Activated gamma-delta T cell treated with Interleukin-2 at 50 U/mL for 16 hours (primary cell): ENCODE data around the gene PIWIL1.

Experiments
- DNase-seq: peaks from one replicate; pipeline ENCODE4 v3.0.0-alpha.2; 2020

Gene PIWIL1

DNA sequence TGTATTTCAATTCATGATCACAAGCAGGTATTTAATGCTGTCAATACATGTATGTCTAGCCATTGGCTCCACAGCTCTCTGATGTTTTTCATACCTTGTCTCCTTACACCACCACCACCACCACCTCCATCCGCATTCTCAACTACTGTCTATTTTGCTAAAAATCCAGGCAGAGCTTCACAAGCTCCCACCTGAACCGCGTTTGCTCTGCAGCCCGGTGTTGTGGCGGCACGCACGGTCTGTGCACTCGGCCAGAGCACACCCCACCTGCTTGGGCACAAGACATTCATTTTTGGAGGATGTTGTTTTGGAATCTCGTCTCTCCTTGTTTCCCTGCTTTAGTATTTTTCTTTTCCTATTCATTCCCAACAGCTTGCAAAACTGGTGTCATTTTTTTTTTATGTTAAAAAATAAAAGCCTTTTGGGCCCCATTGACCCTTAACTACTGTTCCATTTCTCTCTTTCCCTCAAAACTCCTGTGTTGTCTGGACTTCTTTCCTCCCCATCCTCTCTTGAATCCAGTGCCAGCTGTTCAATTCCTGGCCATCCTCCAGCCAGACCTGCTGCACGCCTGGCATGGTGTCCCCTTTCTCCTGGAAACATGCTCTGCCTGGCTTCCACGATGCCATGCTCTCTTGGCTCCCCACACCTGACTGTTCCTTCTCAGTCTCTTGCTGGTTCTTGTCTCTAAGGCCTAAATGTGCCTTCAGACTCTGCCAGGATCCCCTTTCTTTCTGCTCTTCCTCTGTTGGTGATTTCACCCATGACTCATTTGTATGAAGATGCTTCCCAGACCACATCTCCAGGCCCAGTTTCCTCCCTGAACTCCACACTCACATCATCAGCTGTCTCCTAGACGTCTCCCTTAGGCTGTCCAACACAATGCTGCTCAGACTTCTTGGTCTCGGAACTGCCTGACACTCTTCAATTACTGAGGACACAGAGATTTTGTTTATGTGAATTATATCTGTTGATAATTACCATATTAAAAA is 37.9 kb downstream of the PIWIL1 start:
- DNase-seq = no peak

DNA sequence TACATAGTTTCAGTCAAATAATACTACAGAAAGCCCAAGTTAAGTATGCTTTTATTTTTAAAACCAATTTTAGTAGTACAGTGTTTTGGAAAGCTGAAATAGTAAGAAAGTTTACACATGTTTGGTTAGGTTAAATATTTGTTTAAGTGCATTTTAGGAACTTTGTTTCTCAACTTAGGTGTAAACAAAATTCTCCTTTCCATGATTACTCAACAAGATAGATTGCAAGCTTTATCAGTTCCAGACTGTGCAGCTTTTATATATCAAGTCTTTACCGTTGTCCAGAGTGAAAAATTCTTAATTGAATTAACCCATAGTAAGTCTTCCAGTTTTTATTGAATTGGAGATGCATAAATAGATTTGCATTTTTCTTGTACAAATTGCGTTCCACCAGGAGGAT is 45.1 kb downstream of the PIWIL1 start:
- no peak for DNase-seq

DNA sequence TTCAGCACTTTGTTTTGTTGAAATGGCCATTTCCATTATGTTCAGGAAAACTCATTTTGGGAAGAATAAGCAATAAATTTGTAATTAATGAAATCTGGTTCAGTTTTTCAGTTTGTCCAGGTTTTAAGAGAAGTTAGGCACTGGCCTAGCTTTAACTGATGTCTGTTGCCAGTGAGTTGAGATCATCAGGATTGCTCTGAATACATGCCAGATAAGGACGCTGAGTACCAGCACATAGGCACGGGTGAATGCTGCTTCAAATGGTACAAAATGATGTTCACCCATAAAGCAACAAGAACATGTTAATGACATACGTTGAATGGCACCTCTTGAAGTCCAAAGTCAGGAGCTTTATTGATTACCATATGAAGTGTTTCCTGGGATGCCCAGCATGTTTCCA is 46.5 kb downstream of the PIWIL1 start:
- DNase-seq = no peak

DNA sequence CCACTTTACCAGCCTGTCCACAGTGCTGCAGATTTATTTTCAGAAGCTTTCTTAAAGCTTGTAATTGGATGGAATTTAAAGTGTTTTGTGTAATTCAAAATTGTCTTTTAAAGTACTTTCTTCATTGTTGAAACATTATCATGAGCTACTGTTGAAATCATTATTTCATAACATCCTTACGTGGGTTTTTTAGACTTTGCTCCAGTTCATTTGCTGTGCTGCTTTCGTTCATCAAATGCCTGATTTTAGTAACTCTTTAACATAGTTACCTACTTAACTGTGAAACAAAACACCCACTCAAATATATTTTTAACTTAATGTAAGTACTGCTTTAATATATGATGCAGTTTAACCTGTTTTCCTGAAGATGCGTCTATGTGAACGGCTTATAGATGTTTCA is 47.5 kb downstream of the PIWIL1 start:
- DNase-seq = no peak

DNA sequence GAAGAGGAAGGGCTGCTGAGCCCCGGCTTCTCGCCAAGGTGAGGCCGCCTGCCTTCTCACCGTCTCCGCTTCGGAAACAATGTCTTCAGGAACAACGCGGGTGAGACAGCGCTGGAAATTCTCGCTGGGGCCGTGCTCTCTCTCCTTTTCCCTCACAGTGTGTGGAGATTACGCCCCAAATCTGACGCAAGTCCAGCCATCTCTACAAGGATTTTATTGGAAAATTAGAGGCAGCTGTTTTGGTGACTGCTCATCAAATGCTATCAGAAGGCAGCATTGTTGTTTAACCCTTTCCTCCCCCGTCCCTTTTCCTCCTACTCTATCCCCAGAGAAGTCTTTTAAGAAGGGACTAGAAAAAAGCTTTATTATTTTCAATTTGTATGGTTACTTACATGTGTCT is 53.5 kb downstream of the PIWIL1 start:
- DNase-seq = no peak

DNA sequence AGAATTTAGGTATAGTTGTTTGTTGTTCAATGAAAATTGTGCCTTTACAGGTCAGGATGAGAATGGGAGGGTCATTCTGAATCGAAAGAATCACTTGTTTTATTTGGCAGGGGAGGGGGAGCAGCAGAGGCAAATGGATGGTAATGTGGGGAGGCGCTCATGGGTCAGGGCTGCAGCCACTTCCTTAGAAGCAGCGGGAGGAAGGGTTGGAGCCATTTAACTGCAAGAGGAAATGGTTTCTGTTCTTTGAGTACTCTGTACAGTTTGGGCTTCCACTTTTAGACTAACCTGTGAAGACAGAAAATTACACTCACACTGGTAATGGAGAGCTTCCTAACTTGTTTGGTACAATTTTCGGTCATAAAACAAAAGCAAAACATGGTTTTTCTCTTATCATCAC is 57.2 kb downstream of the PIWIL1 start:
- no peak for DNase-seq

DNA sequence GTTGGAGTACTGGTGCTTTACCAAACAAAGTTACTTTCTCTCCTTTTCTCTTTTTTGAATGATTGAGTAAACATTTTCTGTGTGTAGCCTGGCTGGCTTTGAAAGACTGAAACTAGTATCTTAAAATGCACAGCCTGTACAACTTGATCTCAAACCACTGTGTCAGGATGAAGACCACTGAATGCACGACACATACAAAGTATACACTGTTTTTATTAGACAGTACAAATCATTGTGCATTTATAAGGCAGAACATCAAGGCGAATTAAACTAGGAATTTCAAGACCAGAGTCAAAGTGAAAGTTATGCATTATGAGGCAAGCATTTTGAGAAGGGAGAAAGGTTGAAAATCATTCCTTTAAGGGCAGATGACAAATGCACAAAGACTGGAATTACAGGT is 59.0 kb downstream of the PIWIL1 start:
- DNase-seq = no peak

DNA sequence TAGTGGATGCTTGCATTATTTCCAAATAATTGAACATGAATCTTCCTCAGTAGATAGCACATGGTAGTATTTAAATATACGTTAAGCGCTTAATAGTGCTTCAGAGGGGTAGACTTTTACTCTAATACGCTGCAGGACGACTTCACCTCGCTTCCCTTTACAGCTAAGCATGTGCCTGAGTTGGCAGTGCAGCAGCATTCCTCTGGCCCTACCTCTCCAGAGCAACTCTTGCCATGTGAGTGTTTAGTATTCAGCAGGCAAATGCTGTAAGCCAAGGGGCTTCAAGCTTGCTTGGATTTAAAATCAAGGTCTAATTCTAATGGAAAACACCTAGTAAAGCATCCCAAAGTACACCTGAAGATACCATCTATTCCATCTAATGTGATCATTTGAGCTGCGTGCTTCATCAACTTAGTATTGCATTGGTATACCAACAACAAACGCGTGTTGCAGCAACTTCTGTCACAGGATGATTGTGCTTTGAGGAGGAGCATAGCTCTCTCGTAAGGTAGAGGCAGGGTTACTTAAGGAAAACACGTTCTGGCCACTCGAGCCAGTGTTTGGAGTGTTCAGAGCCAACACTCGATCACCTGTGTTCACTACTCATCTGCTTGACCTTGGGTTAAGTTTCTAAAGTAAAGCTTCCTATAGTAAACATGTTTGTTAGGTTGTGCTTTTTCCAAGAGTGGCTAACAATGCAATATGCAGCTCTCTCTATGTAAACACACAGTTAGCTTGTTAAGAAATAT is 60.6 kb downstream of the PIWIL1 start:
- DNase-seq = no peak

DNA sequence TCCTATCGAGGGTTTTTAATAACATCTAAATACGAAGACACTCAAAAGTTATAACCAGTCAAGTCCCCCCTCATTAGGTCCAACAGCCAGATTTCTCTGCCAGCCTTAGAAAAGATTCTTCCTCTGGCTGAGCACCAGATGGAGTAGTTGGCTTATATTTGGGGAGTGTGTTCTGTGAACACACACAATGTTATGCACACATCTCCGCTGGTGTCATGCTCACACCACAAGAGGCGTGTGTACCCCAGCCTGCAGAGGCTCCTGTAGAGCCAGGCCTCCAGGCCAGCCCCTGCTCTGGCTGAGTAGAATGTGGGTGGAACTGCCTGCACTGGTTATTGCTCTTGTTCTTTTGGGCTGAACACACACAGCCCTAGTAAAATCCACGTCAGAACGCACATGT is 64.0 kb downstream of the PIWIL1 start:
- no peak for DNase-seq

DNA sequence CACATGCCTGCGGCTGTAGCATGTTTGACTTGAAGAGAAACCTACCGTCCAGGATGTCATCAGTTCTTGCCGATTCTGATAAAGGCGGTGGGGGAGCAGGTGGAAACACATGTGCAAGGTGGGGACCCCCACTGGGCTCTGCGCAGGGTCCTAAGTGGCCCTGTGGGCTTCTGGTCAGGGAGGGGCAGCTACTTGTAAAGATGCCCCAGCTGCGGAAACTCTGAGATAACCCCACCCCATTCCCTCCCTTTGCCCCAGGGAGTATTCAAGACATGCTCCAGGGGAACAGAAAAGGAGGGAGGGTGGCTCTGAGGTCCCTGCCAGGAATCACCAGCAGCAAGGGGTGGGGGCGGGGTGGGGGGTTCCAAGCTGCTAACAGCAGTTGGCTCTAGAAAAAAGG is 67.6 kb downstream of the PIWIL1 start:
- DNase-seq = no peak

DNA sequence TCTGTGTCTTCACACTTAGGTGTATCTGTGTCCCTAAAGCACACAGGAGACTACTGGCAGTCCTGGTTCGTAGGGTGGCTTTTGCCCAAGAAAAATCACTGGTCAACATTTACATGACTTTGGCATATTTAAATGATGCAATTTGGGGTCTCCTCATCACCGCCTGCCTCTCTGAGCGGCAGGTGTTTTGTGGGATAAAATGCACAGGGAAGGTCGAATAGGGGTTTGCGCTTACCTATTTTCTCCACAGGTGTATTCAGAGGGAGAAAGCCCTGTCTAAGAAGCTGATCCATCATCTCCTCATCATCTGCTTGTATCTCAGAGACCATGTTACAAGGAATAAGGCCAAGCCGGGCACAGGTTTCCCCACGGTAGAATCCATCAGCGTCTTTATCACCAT is 74.7 kb downstream of the PIWIL1 start:
- no peak for DNase-seq

DNA sequence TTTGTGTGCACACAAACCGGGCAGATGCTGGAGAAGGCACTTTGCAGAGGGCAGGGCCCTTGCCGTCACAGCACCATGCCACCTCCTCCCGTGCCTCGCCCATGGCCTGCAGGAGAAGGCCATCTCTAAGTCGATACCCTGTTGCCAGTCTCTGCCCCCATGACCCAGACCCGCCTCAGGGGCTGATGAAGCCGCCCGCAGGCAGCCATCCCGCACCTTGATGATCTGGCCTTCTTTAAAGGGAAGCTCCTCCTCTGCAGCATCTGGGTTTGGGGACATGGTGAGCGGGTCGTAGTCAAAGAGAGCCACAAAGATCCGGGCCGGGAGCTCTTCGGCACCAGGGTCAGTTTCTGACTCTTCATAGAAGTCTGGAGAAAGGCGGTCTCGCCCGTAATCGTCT is 76.2 kb downstream of the PIWIL1 start:
- DNase-seq = no peak

DNA sequence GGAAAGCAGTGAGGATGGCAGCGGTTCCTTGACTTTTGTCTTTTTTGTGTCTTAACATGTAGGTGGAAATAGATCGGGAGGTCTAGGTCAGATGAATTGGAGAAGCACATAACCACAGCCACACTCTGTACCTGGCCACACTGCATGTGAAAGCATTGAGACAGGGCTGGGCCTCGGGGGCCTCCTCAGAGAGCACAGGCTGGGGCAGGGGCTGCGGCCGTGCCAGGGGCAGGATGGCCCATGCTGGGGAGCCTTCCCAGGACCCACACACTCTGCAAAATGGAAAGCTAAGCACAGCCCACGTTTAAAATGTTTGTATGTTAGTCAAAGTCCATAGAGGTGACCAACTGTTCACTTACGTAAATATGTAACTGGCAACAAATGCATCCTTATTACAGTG is 76.7 kb downstream of the PIWIL1 start:
- DNase-seq = no peak

DNA sequence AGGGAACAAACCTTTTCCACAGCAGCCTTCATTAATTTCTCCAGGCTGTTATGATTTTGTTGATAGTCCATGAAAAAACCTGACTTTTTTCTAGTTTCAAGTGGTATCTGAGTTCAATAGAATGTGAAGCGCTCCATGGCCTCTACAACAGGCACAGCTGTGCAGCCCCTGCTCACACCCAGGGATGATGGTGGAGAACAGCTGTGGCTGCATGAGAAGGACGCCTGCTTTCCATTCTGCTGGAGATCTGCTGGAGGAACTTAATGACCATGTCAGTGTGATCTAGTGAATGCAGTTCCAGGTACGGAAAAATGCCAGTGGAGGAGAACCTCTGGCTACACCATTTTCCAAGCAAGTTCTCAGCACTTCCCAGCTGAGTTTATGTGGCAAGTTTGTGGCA is 80.6 kb downstream of the PIWIL1 start:
- no peak for DNase-seq

DNA sequence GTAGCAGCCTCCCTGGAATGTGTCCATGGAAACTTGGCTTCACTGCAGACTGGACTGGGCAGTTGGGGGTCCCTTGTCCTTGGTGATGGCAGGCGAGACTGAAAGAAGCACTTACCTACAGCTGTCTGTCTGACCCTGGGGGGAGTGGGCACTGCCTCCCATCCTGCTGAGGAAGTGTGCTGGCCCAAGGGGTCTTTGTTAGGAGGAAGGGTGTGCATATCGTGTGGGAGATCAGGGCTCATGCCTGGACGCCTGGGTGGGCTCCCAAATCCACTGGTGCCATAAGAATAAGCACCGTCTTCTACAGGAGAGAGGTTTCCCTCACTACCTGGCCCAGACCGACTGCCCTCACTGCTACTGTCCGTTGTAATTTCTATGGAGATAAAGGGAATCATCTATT is 81.4 kb downstream of the PIWIL1 start:
- DNase-seq = no peak

DNA sequence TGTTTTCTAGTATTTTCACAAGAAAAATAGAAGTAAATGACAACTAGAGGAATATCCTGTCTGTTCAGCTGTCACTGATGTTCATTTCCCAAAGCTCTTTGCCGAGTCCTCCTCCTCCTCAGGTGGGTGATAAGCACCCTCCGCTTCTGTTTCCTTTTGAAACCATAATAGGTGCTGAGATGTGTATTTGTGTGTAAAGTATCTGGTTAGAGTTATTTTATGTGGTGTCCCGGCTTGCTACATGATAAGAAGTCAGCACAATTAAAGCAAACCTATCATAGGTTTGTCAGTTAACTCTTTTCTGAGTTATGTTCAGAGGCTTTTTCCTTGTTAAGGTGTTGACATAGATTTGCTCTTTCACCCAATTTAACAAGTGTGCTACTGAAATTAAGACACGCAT is 82.4 kb downstream of the PIWIL1 start:
- no peak for DNase-seq

DNA sequence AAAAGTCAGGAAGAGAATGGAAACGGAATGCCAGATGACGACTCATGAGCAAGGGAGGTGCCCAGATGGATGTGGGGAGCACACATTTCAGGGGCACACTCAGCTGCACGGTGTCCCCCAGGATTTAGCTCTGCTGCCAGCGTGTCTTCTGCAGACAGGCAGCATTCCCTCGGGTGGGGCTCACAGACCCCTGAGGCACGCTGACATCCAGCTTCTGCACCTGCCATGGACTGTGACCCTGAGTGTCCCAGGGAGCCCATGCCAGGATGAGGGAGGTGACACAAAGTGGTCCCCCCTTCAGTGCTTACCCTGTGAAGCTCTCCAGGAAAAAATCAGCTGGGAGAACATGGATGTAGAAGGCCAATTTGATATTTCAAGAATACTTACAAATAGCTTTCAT is 84.2 kb downstream of the PIWIL1 start:
- DNase-seq = no peak
